Measurements from ENCODE around the gene LAMA5. TPM values are rescaled to one million over a fixed set of nuclear protein-coding genes. Genes with fewer than 3 reads are reported as not detected.

The LAMA5 gene
- total RNA-seq, 1 experiment from 2014 or later = 29.7 TPM

GRCh38 chr20:62314711-62315302 is 52.3 kb downstream of the LAMA5 start:
- DNase-seq (ENCODE audit: low read depth) = no peak

- no peak for DNase-seq (ENCODE audit: low read depth)
These were observed 52.8 kb downstream of the LAMA5 start for GRCh38 chr20:62314339-62314638.

GRCh38 chr20:62313460-62314338 is 53.4 kb downstream of the LAMA5 start:
- no peak for DNase-seq (ENCODE audit: low read depth)

- no peak for DNase-seq (ENCODE audit: low read depth)
These were observed 54.1 kb downstream of the LAMA5 start for GRCh38 chr20:62313021-62313420.

- no peak for DNase-seq (ENCODE audit: low read depth)
These were observed 54.5 kb downstream of the LAMA5 start for GRCh38 chr20:62312662-62312977.

- DNase-seq (ENCODE audit: low read depth) = no peak
These were observed 55.1 kb downstream of the LAMA5 start for GRCh38 chr20:62311832-62312661.

GRCh38 chr20:62311150-62311549 is 56.0 kb downstream of the LAMA5 start:
- no peak for DNase-seq (ENCODE audit: low read depth)

- peak; percentile 35 for DNase-seq (ENCODE audit: low read depth)
These were observed 56.4 kb downstream of the LAMA5 start for GRCh38 chr20:62310757-62311121.

GRCh38 chr20:62309947-62310756 is 57.0 kb downstream of the LAMA5 start:
- DNase-seq (ENCODE audit: low read depth) = no peak

- no peak for DNase-seq (ENCODE audit: low read depth)
These were observed 57.7 kb downstream of the LAMA5 start for GRCh38 chr20:62309198-62309944.

- DNase-seq (ENCODE audit: low read depth) = no peak
These were observed 58.9 kb downstream of the LAMA5 start for GRCh38 chr20:62308102-62308822.

- DNase-seq (ENCODE audit: low read depth) = peak; percentile 40
These were observed 59.6 kb downstream of the LAMA5 start for GRCh38 chr20:62307226-62308101.

- no peak for DNase-seq (ENCODE audit: low read depth)
These were observed 60.5 kb downstream of the LAMA5 start for GRCh38 chr20:62306414-62307187.

GRCh38 chr20:62305765-62306413 is 61.2 kb downstream of the LAMA5 start:
- peak; percentile 22 for DNase-seq (ENCODE audit: low read depth)

GRCh38 chr20:62305149-62305764 is 61.9 kb downstream of the LAMA5 start:
- peak; percentile 12 for DNase-seq (ENCODE audit: low read depth)

- DNase-seq (ENCODE audit: low read depth) = no peak
These were observed 62.6 kb downstream of the LAMA5 start for GRCh38 chr20:62304331-62305148.

All from M059J (cell line).